ENCODE results near the gene ADAMTSL3. TPM values are rescaled to one million over a fixed set of nuclear protein-coding genes. Genes with fewer than 3 reads are reported as not detected.

The ADAMTSL3 gene
- total RNA-seq, 1 donor from 2014 or later = 2.4 TPM

- TF ChIP-seq CTCF (IDR thresholded peaks at IDR 0.05; ENCODE audit: insufficient read depth, low read depth, low read length) = no peak
- no peak for TF ChIP-seq EZH2 (IDR thresholded peaks at IDR 0.05; ENCODE audit: insufficient read depth, low read length)
- DNase-seq (ENCODE audit: low read depth) = no peak
- no peaks in the 10 kb centered on the region for H3K36me3 Mint-ChIP-seq (ENCODE audit: low read depth, unreplicated experiment)
Observed at GRCh38 chr15:83943043-83943442, 289.1 kb downstream of the ADAMTSL3 start.

GRCh38 chr15:83943849-83944404 is 290.0 kb downstream of the ADAMTSL3 start:
- H2AFZ ChIP-seq (ENCODE audit: low read depth, low read length) = no peak overlapping the region
- H3K36me3 Mint-ChIP-seq (ENCODE audit: low read depth, unreplicated experiment) = no peaks in the 10 kb centered on the region
- no peaks in the 10 kb centered on the region for H3K4me1 Mint-ChIP-seq (ENCODE audit: low read depth, unreplicated experiment)
- FAIRE-seq (no peak), DNase-seq (ENCODE audit: low read depth) (no peak)
- no peaks in the 10 kb centered on the region for H3K9me3 ChIP-seq (ENCODE audit: insufficient read depth, low read depth, low read length)
- TF ChIP-seq CTCF (IDR thresholded peaks at IDR 0.05; ENCODE audit: insufficient read depth, low read depth, low read length) (no peak), EZH2 (IDR thresholded peaks at IDR 0.05; ENCODE audit: insufficient read depth, low read length) (no peak)
- no peak overlapping the region for H3K9ac ChIP-seq (ENCODE audit: low read length)
- H3K4me3 ChIP-seq (ENCODE audit: insufficient read depth, low read depth, low read length) = no peak overlapping the region
- H4K20me1 ChIP-seq (ENCODE audit: insufficient read depth, low read length) = no peaks in the 10 kb centered on the region
- no peaks in the 10 kb centered on the region for H3K27me3 ChIP-seq (ENCODE audit: insufficient read depth, low read length)
- H3K27ac Mint-ChIP-seq (ENCODE audit: unreplicated experiment) = no peak overlapping the region
- H3K4me1 ChIP-seq (ENCODE audit: insufficient read depth, low read length) = no peaks in the 10 kb centered on the region
- no peaks in the 10 kb centered on the region for H3K79me2 ChIP-seq (ENCODE audit: insufficient read depth, low read length)
- peaks cover 11% of the 10 kb centered on the region for H3K27me3 Mint-ChIP-seq (ENCODE audit: low read depth, unreplicated experiment)
- no peak overlapping the region for H3K27ac ChIP-seq (ENCODE audit: low read depth, low read length)
- H3K4me3 Mint-ChIP-seq (ENCODE audit: unreplicated experiment) = no peak overlapping the region
- no peak overlapping the region for H3K4me2 ChIP-seq (ENCODE audit: low read length)
- H3K36me3 ChIP-seq (ENCODE audit: insufficient read depth, low read length) = no peaks in the 10 kb centered on the region
- no peaks in the 10 kb centered on the region for H3K9me3 Mint-ChIP-seq (ENCODE audit: unreplicated experiment)

More at GRCh38 chr15:83943043-83943442, 289.1 kb downstream of the ADAMTSL3 start:
- Mint-ChIP-seq H3K4me1 (ENCODE audit: low read depth, unreplicated experiment) (no peaks in the 10 kb centered on the region), H3K27ac (ENCODE audit: unreplicated experiment) (no peak overlapping the region), H3K4me3 (ENCODE audit: unreplicated experiment) (no peak overlapping the region), H3K27me3 (ENCODE audit: low read depth, unreplicated experiment) (peaks cover 11% of the 10 kb centered on the region), H3K9me3 (ENCODE audit: unreplicated experiment) (no peaks in the 10 kb centered on the region)
- no peaks in the 10 kb centered on the region for H3K36me3 ChIP-seq (ENCODE audit: insufficient read depth, low read length)
- no peak overlapping the region for H3K4me2 ChIP-seq (ENCODE audit: low read length)
- H3K4me1 ChIP-seq (ENCODE audit: insufficient read depth, low read length) = no peaks in the 10 kb centered on the region
- no peak overlapping the region for H3K27ac ChIP-seq (ENCODE audit: low read depth, low read length)
- no peak overlapping the region for H3K4me3 ChIP-seq (ENCODE audit: insufficient read depth, low read depth, low read length)
- H4K20me1 ChIP-seq (ENCODE audit: insufficient read depth, low read length) = no peaks in the 10 kb centered on the region
- no peak overlapping the region for H2AFZ ChIP-seq (ENCODE audit: low read depth, low read length)
- no peaks in the 10 kb centered on the region for H3K27me3 ChIP-seq (ENCODE audit: insufficient read depth, low read length)
- no peak overlapping the region for H3K9ac ChIP-seq (ENCODE audit: low read length)
- H3K79me2 ChIP-seq (ENCODE audit: insufficient read depth, low read length) = no peaks in the 10 kb centered on the region
- H3K9me3 ChIP-seq (ENCODE audit: insufficient read depth, low read depth, low read length) = no peaks in the 10 kb centered on the region
- no peak for FAIRE-seq

- H3K9me3 ChIP-seq (ENCODE audit: insufficient read depth, low read depth, low read length) = no peaks in the 10 kb centered on the region
- no peaks in the 10 kb centered on the region for H3K27me3 ChIP-seq (ENCODE audit: insufficient read depth, low read length)
- no peak overlapping the region for H3K4me3 Mint-ChIP-seq (ENCODE audit: unreplicated experiment)
- H3K4me1 ChIP-seq (ENCODE audit: insufficient read depth, low read length) = no peaks in the 10 kb centered on the region
- no peak overlapping the region for H2AFZ ChIP-seq (ENCODE audit: low read depth, low read length)
- H3K9ac ChIP-seq (ENCODE audit: low read length) = no peak overlapping the region
- no peaks in the 10 kb centered on the region for H4K20me1 ChIP-seq (ENCODE audit: insufficient read depth, low read length)
- H3K36me3 ChIP-seq (ENCODE audit: insufficient read depth, low read length) = no peaks in the 10 kb centered on the region
- no peak for FAIRE-seq
- H3K4me3 ChIP-seq (ENCODE audit: insufficient read depth, low read depth, low read length) = no peak overlapping the region
- H3K36me3 Mint-ChIP-seq (ENCODE audit: low read depth, unreplicated experiment) = no peaks in the 10 kb centered on the region
- no peak overlapping the region for H3K4me2 ChIP-seq (ENCODE audit: low read length)
- TF ChIP-seq EZH2 (IDR thresholded peaks at IDR 0.05; ENCODE audit: insufficient read depth, low read length) = no peak
- TF ChIP-seq CTCF (IDR thresholded peaks at IDR 0.05; ENCODE audit: insufficient read depth, low read depth, low read length) = no peak
- no peak for DNase-seq (ENCODE audit: low read depth)
- H3K9me3 Mint-ChIP-seq (ENCODE audit: unreplicated experiment) = no peaks in the 10 kb centered on the region
- no peak overlapping the region for H3K27ac ChIP-seq (ENCODE audit: low read depth, low read length)
- H3K27ac Mint-ChIP-seq (ENCODE audit: unreplicated experiment) = no peak overlapping the region
- no peaks in the 10 kb centered on the region for H3K4me1 Mint-ChIP-seq (ENCODE audit: low read depth, unreplicated experiment)
- peaks cover 11% of the 10 kb centered on the region for H3K27me3 Mint-ChIP-seq (ENCODE audit: low read depth, unreplicated experiment)
- no peaks in the 10 kb centered on the region for H3K79me2 ChIP-seq (ENCODE audit: insufficient read depth, low read length)
Observed at GRCh38 chr15:83947156-83947555, 293.2 kb downstream of the ADAMTSL3 start.

Measured in astrocyte (in vitro differentiated cells and primary cell).